Measurements from ENCODE around the gene DUT.

DNA sequence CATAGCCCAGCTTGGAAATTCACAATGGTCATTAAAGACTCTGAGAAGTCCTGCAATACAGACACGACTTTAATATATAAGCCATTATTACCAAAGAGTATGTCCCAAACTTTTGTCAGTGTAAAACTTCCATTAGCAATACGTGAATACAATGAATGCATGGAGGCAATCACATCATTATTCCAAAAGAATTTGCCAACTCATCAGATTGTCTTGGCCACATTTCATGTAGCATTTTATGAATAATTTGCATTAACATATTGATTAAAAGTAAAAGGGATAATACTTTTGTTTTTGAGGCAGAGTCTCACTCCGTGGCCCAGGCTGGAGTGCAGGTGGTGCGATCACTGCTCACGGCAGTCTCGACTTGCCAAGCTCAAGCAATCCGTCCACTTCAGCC is 7.9 kb upstream of the DUT start:
- TF ChIP-seq, protein P1, sequence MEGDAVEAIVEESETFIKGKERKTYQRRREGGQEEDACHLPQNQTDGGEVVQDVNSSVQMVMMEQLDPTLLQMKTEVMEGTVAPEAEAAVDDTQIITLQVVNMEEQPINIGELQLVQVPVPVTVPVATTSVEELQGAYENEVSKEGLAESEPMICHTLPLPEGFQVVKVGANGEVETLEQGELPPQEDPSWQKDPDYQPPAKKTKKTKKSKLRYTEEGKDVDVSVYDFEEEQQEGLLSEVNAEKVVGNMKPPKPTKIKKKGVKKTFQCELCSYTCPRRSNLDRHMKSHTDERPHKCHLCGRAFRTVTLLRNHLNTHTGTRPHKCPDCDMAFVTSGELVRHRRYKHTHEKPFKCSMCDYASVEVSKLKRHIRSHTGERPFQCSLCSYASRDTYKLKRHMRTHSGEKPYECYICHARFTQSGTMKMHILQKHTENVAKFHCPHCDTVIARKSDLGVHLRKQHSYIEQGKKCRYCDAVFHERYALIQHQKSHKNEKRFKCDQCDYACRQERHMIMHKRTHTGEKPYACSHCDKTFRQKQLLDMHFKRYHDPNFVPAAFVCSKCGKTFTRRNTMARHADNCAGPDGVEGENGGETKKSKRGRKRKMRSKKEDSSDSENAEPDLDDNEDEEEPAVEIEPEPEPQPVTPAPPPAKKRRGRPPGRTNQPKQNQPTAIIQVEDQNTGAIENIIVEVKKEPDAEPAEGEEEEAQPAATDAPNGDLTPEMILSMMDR (IDR thresholded peaks at IDR 0.05; ENCODE audit: low read length): no peak
- no peak for TF ChIP-seq EZH2phosphoT487 (IDR thresholded peaks at IDR 0.05; ENCODE audit: low read length)
